ENCODE results near the gene ZNF76. TPM values are rescaled to one million over a fixed set of nuclear protein-coding genes. Genes with fewer than 3 reads are reported as not detected.

Gene ZNF76
- total RNA-seq, 1 experiment from 2014 or later = 24.4 TPM

GRCh38 chr6:35265523-35265922 is 6.0 kb downstream of the ZNF76 start:
- H3K27me3 ChIP-seq (ENCODE audit: low read length) = no peaks in the 10 kb centered on the region

GRCh38 chr6:35267446-35267845 is 7.9 kb downstream of the ZNF76 start:
- Histone ChIP-seq H3K27ac (ENCODE audit: low read length) (no peak overlapping the region), H3K9me2 (replicated peaks; ENCODE audit: insufficient read depth, low read length) (no peaks in the 10 kb centered on the region), H3K4me2 (ENCODE audit: low read depth, low read length, poor library complexity, severe bottlenecking) (no peak overlapping the region), H3K9me3 (ENCODE audit: low read length) (no peaks in the 10 kb centered on the region), H3K27me3 (ENCODE audit: low read length) (no peaks in the 10 kb centered on the region), H3K9ac (ENCODE audit: low read length) (no peak overlapping the region), H3K79me2 (ENCODE audit: low read length) (peaks cover 80% of the 10 kb centered on the region), H3K4me1 (ENCODE audit: low read length) (peaks cover 25% of the 10 kb centered on the region), H3K36me3 (ENCODE audit: insufficient read depth, low read length) (no peaks in the 10 kb centered on the region), H2AFZ (ENCODE audit: low read length) (no peak overlapping the region), H4K20me1 (ENCODE audit: insufficient read depth, low read depth, low read length) (no peaks in the 10 kb centered on the region), H3K4me3 (ENCODE audit: low read length) (no peak overlapping the region)
- DNase-seq = no peak

More at GRCh38 chr6:35265523-35265922, 6.0 kb downstream of the ZNF76 start:
- DNase-seq = no peak
- H3K9me2 ChIP-seq (replicated peaks; ENCODE audit: insufficient read depth, low read length) = no peaks in the 10 kb centered on the region
- no peak overlapping the region for H3K4me2 ChIP-seq (ENCODE audit: low read depth, low read length, poor library complexity, severe bottlenecking)
- no peak overlapping the region for H3K4me3 ChIP-seq (ENCODE audit: low read length)
- H3K9ac ChIP-seq (ENCODE audit: low read length) = no peak overlapping the region
- peaks cover 84% of the 10 kb centered on the region for H3K79me2 ChIP-seq (ENCODE audit: low read length)
- H3K27ac ChIP-seq (ENCODE audit: low read length) = no peak overlapping the region
- no peaks in the 10 kb centered on the region for H4K20me1 ChIP-seq (ENCODE audit: insufficient read depth, low read depth, low read length)
- no peaks in the 10 kb centered on the region for H3K36me3 ChIP-seq (ENCODE audit: insufficient read depth, low read length)
- no peaks in the 10 kb centered on the region for H3K9me3 ChIP-seq (ENCODE audit: low read length)
- no peak overlapping the region for H2AFZ ChIP-seq (ENCODE audit: low read length)
- H3K4me1 ChIP-seq (ENCODE audit: low read length) = peaks cover 38% of the 10 kb centered on the region

- H3K79me2 ChIP-seq (ENCODE audit: low read length) = peaks cover 78% of the 10 kb centered on the region
- no peaks in the 10 kb centered on the region for H3K9me3 ChIP-seq (ENCODE audit: low read length)
- H3K27me3 ChIP-seq (ENCODE audit: low read length) = no peaks in the 10 kb centered on the region
- DNase-seq = no peak
- H4K20me1 ChIP-seq (ENCODE audit: insufficient read depth, low read depth, low read length) = no peaks in the 10 kb centered on the region
- H3K4me1 ChIP-seq (ENCODE audit: low read length) = peaks cover 21% of the 10 kb centered on the region
- H3K9me2 ChIP-seq (replicated peaks; ENCODE audit: insufficient read depth, low read length) = no peaks in the 10 kb centered on the region
- H3K4me3 ChIP-seq (ENCODE audit: low read length) = no peak overlapping the region
- no peak overlapping the region for H3K27ac ChIP-seq (ENCODE audit: low read length)
- no peak overlapping the region for H3K4me2 ChIP-seq (ENCODE audit: low read depth, low read length, poor library complexity, severe bottlenecking)
- no peak overlapping the region for H2AFZ ChIP-seq (ENCODE audit: low read length)
- no peak overlapping the region for H3K9ac ChIP-seq (ENCODE audit: low read length)
- H3K36me3 ChIP-seq (ENCODE audit: insufficient read depth, low read length) = no peaks in the 10 kb centered on the region
Observed at GRCh38 chr6:35267897-35268296, 8.4 kb downstream of the ZNF76 start.

- Histone ChIP-seq H3K36me3 (ENCODE audit: insufficient read depth, low read length) (no peaks in the 10 kb centered on the region), H3K4me1 (ENCODE audit: low read length) (no peaks in the 10 kb centered on the region)
Observed at GRCh38 chr6:35272005-35272404, 12.5 kb downstream of the ZNF76 start.

GRCh38 chr6:35273822-35274559 is 14.5 kb downstream of the ZNF76 start:
- Histone ChIP-seq H3K4me3 (ENCODE audit: low read length) (no peak overlapping the region), H3K4me1 (ENCODE audit: low read length) (no peaks in the 10 kb centered on the region), H3K9ac (ENCODE audit: low read length) (no peak overlapping the region), H2AFZ (ENCODE audit: low read length) (no peak overlapping the region), H3K36me3 (ENCODE audit: insufficient read depth, low read length) (no peaks in the 10 kb centered on the region), H3K9me3 (ENCODE audit: low read length) (no peaks in the 10 kb centered on the region), H4K20me1 (ENCODE audit: insufficient read depth, low read depth, low read length) (no peaks in the 10 kb centered on the region), H3K9me2 (replicated peaks; ENCODE audit: insufficient read depth, low read length) (no peaks in the 10 kb centered on the region), H3K4me2 (ENCODE audit: low read depth, low read length, poor library complexity, severe bottlenecking) (no peak overlapping the region), H3K79me2 (ENCODE audit: low read length) (peaks cover 41% of the 10 kb centered on the region), H3K27me3 (ENCODE audit: low read length) (no peaks in the 10 kb centered on the region), H3K27ac (ENCODE audit: low read length) (no peak overlapping the region)
- no peak for DNase-seq

More at GRCh38 chr6:35272005-35272404, 12.5 kb downstream of the ZNF76 start:
- no peak for DNase-seq
- no peak overlapping the region for H3K27ac ChIP-seq (ENCODE audit: low read length)
- H3K27me3 ChIP-seq (ENCODE audit: low read length) = no peaks in the 10 kb centered on the region
- H3K9me2 ChIP-seq (replicated peaks; ENCODE audit: insufficient read depth, low read length) = no peaks in the 10 kb centered on the region
- H3K4me3 ChIP-seq (ENCODE audit: low read length) = no peak overlapping the region
- H4K20me1 ChIP-seq (ENCODE audit: insufficient read depth, low read depth, low read length) = no peaks in the 10 kb centered on the region
- H3K79me2 ChIP-seq (ENCODE audit: low read length) = peaks cover 57% of the 10 kb centered on the region
- H3K4me2 ChIP-seq (ENCODE audit: low read depth, low read length, poor library complexity, severe bottlenecking) = no peak overlapping the region
- H3K9me3 ChIP-seq (ENCODE audit: low read length) = no peaks in the 10 kb centered on the region
- no peak overlapping the region for H3K9ac ChIP-seq (ENCODE audit: low read length)
- H2AFZ ChIP-seq (ENCODE audit: low read length) = no peak overlapping the region

- no peak overlapping the region for H3K9ac ChIP-seq (ENCODE audit: low read length)
- no peaks in the 10 kb centered on the region for H3K4me1 ChIP-seq (ENCODE audit: low read length)
- no peak overlapping the region for H3K27ac ChIP-seq (ENCODE audit: low read length)
- no peak overlapping the region for H3K4me3 ChIP-seq (ENCODE audit: low read length)
- no peak for DNase-seq
- no peaks in the 10 kb centered on the region for H3K27me3 ChIP-seq (ENCODE audit: low read length)
- no peaks in the 10 kb centered on the region for H3K9me2 ChIP-seq (replicated peaks; ENCODE audit: insufficient read depth, low read length)
- no peak overlapping the region for H3K4me2 ChIP-seq (ENCODE audit: low read depth, low read length, poor library complexity, severe bottlenecking)
- no peak overlapping the region for H2AFZ ChIP-seq (ENCODE audit: low read length)
- H4K20me1 ChIP-seq (ENCODE audit: insufficient read depth, low read depth, low read length) = no peaks in the 10 kb centered on the region
- H3K36me3 ChIP-seq (ENCODE audit: insufficient read depth, low read length) = no peaks in the 10 kb centered on the region
- H3K9me3 ChIP-seq (ENCODE audit: low read length) = no peaks in the 10 kb centered on the region
- peaks cover 26% of the 10 kb centered on the region for H3K79me2 ChIP-seq (ENCODE audit: low read length)
Observed at GRCh38 chr6:35275744-35276260, 16.3 kb downstream of the ZNF76 start.

GRCh38 chr6:35278708-35279107 is 19.2 kb downstream of the ZNF76 start:
- Histone ChIP-seq H3K27ac (ENCODE audit: low read length) (no peak overlapping the region), H4K20me1 (ENCODE audit: insufficient read depth, low read depth, low read length) (no peaks in the 10 kb centered on the region), H3K79me2 (ENCODE audit: low read length) (peaks cover 11% of the 10 kb centered on the region), H3K27me3 (ENCODE audit: low read length) (no peaks in the 10 kb centered on the region), H3K4me1 (ENCODE audit: low read length) (no peaks in the 10 kb centered on the region), H3K36me3 (ENCODE audit: insufficient read depth, low read length) (0 out of 2 replicates have a peak, but pooled peaks cover 6% of the 10 kb centered on the region), H3K9me2 (replicated peaks; ENCODE audit: insufficient read depth, low read length) (no peaks in the 10 kb centered on the region), H3K9ac (ENCODE audit: low read length) (no peak overlapping the region), H2AFZ (ENCODE audit: low read length) (no peak overlapping the region), H3K9me3 (ENCODE audit: low read length) (no peaks in the 10 kb centered on the region), H3K4me2 (ENCODE audit: low read depth, low read length, poor library complexity, severe bottlenecking) (no peak overlapping the region), H3K4me3 (ENCODE audit: low read length) (no peak overlapping the region)
- no peak for DNase-seq

GRCh38 chr6:35280903-35281302 is 21.4 kb downstream of the ZNF76 start:
- no peaks in the 10 kb centered on the region for H3K9me2 ChIP-seq (replicated peaks; ENCODE audit: insufficient read depth, low read length)
- no peaks in the 10 kb centered on the region for H3K9me3 ChIP-seq (ENCODE audit: low read length)
- H3K27ac ChIP-seq (ENCODE audit: low read length) = no peak overlapping the region
- H3K36me3 ChIP-seq (ENCODE audit: insufficient read depth, low read length) = 0 out of 2 replicates have a peak, but pooled peaks cover 6% of the 10 kb centered on the region
- no peaks in the 10 kb centered on the region for H3K4me1 ChIP-seq (ENCODE audit: low read length)
- H3K79me2 ChIP-seq (ENCODE audit: low read length) = peaks cover 4% of the 10 kb centered on the region; the same call in 1 of the 2 replicates
- no peaks in the 10 kb centered on the region for H3K27me3 ChIP-seq (ENCODE audit: low read length)
- H3K4me2 ChIP-seq (ENCODE audit: low read depth, low read length, poor library complexity, severe bottlenecking) = no peak overlapping the region
- H3K9ac ChIP-seq (ENCODE audit: low read length) = no peak overlapping the region
- no peak overlapping the region for H2AFZ ChIP-seq (ENCODE audit: low read length)
- H4K20me1 ChIP-seq (ENCODE audit: insufficient read depth, low read depth, low read length) = no peaks in the 10 kb centered on the region
- no peak overlapping the region for H3K4me3 ChIP-seq (ENCODE audit: low read length)
- DNase-seq = no peak
